Stomach (tissue), 9 donors: ENCODE results near the gene CEACAM4. TPM values are rescaled to one million over a fixed set of nuclear protein-coding genes. Genes with fewer than 3 reads are reported as not detected.

ENCODE experiments used
- DNase-seq, 2 donors: peaks; one replicate each; pipeline versions ENCODE4 v3.0.0 to v3.0.0-alpha.2; 2013 to 2019
- H3K27ac ChIP-seq, 5 donors: fragments of 200-600 bp in 4 of 5; sonication (generic) in 4 of 5; one replicate each; pipeline ENCODE4 v1.5.1; 2013 to 2019; ENCODE audit warnings: mild to moderate bottlenecking in 1 of 5, moderate library complexity in 1 of 5
- H3K27me3 ChIP-seq, 3 donors: fragments of 200-600 bp; sonication (generic); one replicate each; pipeline ENCODE4 v1.5.1; 2017 to 2019; ENCODE audit warnings: mixed run types in 1 of 3
- H3K36me3 ChIP-seq, 4 donors: fragments of 200-600 bp; sonication (generic); 1 replicate in 3 of 4; 2 replicates in 1 of 4; pipeline ENCODE4 v1.5.1; 2016 to 2019
- H3K4me1 ChIP-seq, 4 donors: fragments of 200-600 bp; sonication (generic); one replicate each; pipeline ENCODE4 v1.5.1; 2016 to 2019
- H3K4me3 ChIP-seq, 4 donors: fragments of 200-600 bp; sonication (generic) in 3 of 4; one replicate each; pipeline ENCODE4 v1.5.1; 2016 to 2019; ENCODE audit warnings: mild to moderate bottlenecking in 1 of 4
- H3K9me3 ChIP-seq, 4 donors: fragments of 200-600 bp; sonication (generic); one replicate each; pipeline ENCODE4 v1.5.1; 2016 to 2019
- EP300 ChIP-seq: sonication (generic); formaldehyde crosslinking; IDR thresholded peaks from one replicate; pipeline ENCODE4 v1.6.1; 2017; ENCODE audit warnings: antibody characterized with exemption
- POLR2A ChIP-seq, 4 donors: fragments of 450-650 bp; IDR thresholded peaks; one replicate each; pipeline ENCODE4 v1.6.1; 2016; ENCODE audit warnings: antibody characterized with exemption in 4 of 4, control low read depth in 2 of 4, mild to moderate bottlenecking in 1 of 4, moderate library complexity in 1 of 4
- POLR2AphosphoS5 ChIP-seq, 3 donors: sonication (generic); formaldehyde crosslinking; IDR thresholded peaks; one replicate each; pipeline ENCODE4 v1.6.1; 2016; ENCODE audit warnings: antibody characterized with exemption in 3 of 3
- WGBS, 5 donors: extraction: QIAGEN DNeasy Blood & Tissue Kit in 3 of 5; methylation state at CpG; one replicate each; pipeline versions ENCODE4 v1.1.5 to v1.1.7; 2013 to 2018; 5-methylcytosine and 5-hydroxymethylcytosine counted together
- intact Hi-C: fragments of 100-400 bp; cut with DNase I; formaldehyde crosslinking; loops from one replicate; pipeline ENCODE4 v1.15.1; 2023; ENCODE audit warnings: low total_unique reads
- polyA plus RNA-seq, 3 donors: library from polyadenylated mRNA; stranded (reverse); fragments of 200-250 nt; gene quantifications; one replicate each; pipeline ENCODE4 v1.2.3, GENCODE V29; 2013
- total RNA-seq, 5 donors: library from RNA; depleted of rRNA; stranded (reverse); fragments of >200 nt; gene quantifications; one replicate each; pipeline versions ENCODE4 v1.1.0 to v1.2.3, GENCODE V29; 2014 to 2016
- TF ChIP-seq, protein P1 (sequence below), 7 experiments: fragments of 450-650 bp in 4 of 7; fragments of 200-600 bp in 3 of 7; sonication (generic) in 3 of 7; IDR thresholded peaks; one replicate each; pipeline ENCODE4 v1.5.1; 2016 to 2019; ENCODE audit warnings: antibody characterized with exemption in 7 of 7, control low read depth in 2 of 7, mild to moderate bottlenecking in 1 of 7
- donor health status: healthy with polysubstance abuse.
- donor health status: Bipolar disorder and iron deficiency.
- donor health status: healthy.

The CEACAM4 gene
- total and polyA plus RNA-seq, 8 donors, result 0.63 to 8.3 (median 1.4) TPM; not detected in 4

DNA sequence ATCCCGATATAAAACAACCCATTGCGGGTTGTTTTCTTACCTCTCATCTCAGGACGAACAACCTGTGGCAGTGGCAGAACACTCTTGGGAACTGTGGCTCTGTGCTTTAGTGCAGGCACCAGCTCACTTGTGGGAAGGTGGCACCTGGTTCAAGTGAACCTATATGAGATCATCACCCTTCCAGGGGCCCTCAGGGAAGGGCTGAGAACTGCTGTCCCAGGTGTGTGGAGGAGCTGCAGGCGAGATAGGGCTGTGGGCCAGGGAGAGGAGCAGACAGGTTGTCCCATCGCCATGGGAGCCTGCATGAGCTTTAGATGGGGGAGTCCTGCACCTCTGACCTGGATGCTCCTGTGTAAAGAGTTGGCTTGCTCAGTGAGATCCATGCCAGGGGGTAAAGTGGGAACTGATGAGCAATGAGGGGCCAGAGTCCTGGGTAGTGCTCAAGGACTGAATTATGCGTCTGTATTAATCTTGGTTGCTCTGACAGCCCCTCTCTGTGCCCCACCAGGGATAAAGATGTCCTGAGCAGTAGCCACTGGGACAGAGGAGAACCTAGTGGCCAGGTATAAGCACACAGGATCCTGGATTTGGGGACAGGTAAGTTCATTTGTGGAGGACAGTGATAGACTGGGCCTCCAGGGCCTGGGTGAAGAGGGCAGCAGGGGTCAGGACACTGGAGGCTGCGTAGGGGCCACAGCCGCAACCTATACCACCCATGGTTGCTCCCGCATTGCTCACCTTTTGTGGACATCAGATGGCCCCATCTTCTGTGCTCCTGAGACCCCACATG lies 8.7 kb downstream of the CEACAM4 start:
- Histone ChIP-seq H3K4me1 (no peaks in the 10 kb centered on the region), H3K27ac (no peak overlapping the region), H3K36me3 (no peaks in the 10 kb centered on the region), H3K4me3 (no peak overlapping the region), H3K27me3 (peaks cover 0 to 69% (median 0%) of the 10 kb centered on the region in 3 donors), H3K9me3 (peaks cover 0 to 6% (median 0%) of the 10 kb centered on the region in 4 donors)
- no peak for DNase-seq
- no peak for TF ChIP-seq EP300
- TF ChIP-seq, protein P1, sequence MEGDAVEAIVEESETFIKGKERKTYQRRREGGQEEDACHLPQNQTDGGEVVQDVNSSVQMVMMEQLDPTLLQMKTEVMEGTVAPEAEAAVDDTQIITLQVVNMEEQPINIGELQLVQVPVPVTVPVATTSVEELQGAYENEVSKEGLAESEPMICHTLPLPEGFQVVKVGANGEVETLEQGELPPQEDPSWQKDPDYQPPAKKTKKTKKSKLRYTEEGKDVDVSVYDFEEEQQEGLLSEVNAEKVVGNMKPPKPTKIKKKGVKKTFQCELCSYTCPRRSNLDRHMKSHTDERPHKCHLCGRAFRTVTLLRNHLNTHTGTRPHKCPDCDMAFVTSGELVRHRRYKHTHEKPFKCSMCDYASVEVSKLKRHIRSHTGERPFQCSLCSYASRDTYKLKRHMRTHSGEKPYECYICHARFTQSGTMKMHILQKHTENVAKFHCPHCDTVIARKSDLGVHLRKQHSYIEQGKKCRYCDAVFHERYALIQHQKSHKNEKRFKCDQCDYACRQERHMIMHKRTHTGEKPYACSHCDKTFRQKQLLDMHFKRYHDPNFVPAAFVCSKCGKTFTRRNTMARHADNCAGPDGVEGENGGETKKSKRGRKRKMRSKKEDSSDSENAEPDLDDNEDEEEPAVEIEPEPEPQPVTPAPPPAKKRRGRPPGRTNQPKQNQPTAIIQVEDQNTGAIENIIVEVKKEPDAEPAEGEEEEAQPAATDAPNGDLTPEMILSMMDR (IDR thresholded peaks at IDR 0.05), result no peak
- TF ChIP-seq POLR2AphosphoS5 (IDR thresholded peaks at IDR 0.05), result no peak
- TF ChIP-seq POLR2A (IDR thresholded peaks at IDR 0.05), result no peak
- intact Hi-C loops, result no loop called here
- WGBS, 5 donors, result 74 to 85% (median 80%) methylated on average over 8 to 9 of the region's 9 CpGs

DNA sequence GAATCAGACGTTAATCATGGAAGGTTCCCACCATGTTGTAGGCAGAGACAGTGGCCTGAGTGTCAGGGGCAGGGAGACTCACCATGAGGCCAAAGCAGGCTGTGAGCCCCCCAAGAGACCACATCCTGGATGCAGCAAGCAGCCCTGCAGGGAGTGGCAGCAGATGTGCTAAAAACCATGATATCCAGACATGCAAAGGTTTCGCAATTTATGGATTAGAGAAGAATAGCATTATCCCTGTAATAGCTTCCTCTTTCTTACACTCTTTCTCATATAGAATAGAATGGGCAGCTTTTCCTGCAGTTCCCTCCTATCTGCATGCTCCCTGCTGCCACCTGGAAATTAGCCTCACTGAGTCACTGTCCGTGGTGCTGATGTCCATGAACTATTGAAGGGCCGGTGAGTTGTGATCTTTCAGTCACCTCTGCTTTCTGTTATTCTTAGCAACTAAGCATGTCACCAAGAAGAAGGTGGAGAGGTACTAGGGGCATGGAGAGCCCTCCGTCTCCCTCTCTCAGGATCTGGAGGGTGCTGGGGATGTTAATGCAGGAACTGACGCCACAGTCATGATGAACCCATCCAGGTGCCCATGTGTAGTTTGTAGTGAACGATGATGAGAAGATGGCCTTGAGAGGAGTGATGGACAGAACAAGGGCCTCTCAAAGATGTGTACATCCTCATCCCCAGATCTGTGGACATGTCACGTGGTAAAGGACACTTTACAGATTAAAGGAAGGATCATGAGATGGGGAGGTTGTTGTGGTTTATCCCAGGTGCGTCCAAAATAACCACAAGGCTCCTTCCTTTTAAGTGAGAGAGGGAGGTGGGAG lies 9.9 kb downstream of the CEACAM4 start:
- intact Hi-C loops, result no loop called here
- TF ChIP-seq POLR2AphosphoS5 (IDR thresholded peaks at IDR 0.05) (no peak), POLR2A (IDR thresholded peaks at IDR 0.05) (no peak), EP300 (no peak)
- TF ChIP-seq, protein P1 (IDR thresholded peaks at IDR 0.05), result no peak
- H3K27ac ChIP-seq, result no peak overlapping the region
- H3K4me3 ChIP-seq, result no peak overlapping the region
- peaks cover 0 to 80% (median 0%) of the 10 kb centered on the region in 3 donors for H3K27me3 ChIP-seq
- DNase-seq, result peak in 1 of 2 donors; percentile 54
- H3K4me1 ChIP-seq, result no peaks in the 10 kb centered on the region
- H3K36me3 ChIP-seq, result no peaks in the 10 kb centered on the region
- peaks cover 0 to 12% (median 0%) of the 10 kb centered on the region in 4 donors for H3K9me3 ChIP-seq
- 39 to 43% (median 42%) methylated on average over 9 of the region's 9 CpGs for WGBS, 5 donors

DNA sequence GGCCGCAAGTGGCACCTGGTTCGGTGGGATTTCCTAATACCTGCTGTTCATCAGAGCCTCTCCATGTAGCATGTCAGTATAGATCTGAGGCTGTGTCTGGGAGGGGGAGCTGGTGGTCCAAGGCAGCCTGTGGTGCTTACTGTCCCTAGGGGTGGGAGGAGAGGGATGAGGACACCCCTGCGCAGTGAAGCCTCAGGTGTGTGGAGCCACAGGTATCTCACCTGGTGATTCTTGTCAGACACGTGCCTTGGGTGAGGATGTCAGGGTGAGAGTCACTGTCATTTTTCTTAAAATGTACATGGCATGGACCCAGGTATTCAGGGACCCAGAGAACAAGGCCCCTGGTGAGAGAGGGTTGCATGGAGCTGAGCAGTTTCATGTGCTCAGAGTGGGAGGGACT lies 11.7 kb downstream of the CEACAM4 start:
- Histone ChIP-seq H3K36me3 (no peaks in the 10 kb centered on the region), H3K27ac (no peak overlapping the region), H3K4me3 (no peak overlapping the region), H3K27me3 (peaks cover 0 to 70% (median 0%) of the 10 kb centered on the region in 3 donors), H3K9me3 (peaks cover 0 to 12% (median 0%) of the 10 kb centered on the region in 4 donors), H3K4me1 (no peaks in the 10 kb centered on the region)
- intact Hi-C loops, result no loop called here
- WGBS, 5 donors, result 72 to 83% (median 77%) methylated on average over 4 of the region's 4 CpGs
- no peak for DNase-seq
- TF ChIP-seq EP300, result no peak
- TF ChIP-seq, protein P1 (IDR thresholded peaks at IDR 0.05), result no peak
- TF ChIP-seq POLR2A (IDR thresholded peaks at IDR 0.05), result no peak
- no peak for TF ChIP-seq POLR2AphosphoS5 (IDR thresholded peaks at IDR 0.05)

DNA sequence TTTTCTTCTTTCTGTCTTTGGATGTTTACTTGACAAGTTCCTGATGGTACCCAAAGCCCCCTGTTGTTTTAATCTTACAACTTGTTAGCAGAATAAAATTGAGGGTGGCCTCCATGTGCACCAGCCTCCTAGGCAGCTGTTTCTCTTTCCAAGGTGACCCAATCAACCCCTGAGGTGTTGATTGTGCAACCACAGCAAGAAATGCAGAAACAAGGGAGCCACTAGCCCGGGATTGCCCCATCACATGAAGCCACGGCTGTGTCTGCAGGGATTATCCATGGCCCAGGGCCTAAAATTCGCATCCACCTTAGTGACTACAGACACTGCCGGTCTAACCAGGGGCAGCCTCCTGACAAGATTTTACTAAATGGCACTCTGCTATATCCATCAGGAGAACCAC lies 14.4 kb downstream of the CEACAM4 start:
- TF ChIP-seq EP300, result no peak
- Histone ChIP-seq H3K27me3 (peaks cover 0 to 45% (median 0%) of the 10 kb centered on the region in 3 donors), H3K4me3 (no peak overlapping the region), H3K4me1 (no peaks in the 10 kb centered on the region), H3K9me3 (peaks cover 0 to 12% (median 0%) of the 10 kb centered on the region in 4 donors), H3K27ac (no peak overlapping the region), H3K36me3 (no peaks in the 10 kb centered on the region)
- WGBS, 5 donors, result 57 to 79% (median 72%) methylated on average over 4 of the region's 4 CpGs
- intact Hi-C loops, result no loop called here
- DNase-seq, result no peak
